ENCODE data around the gene HPS1.
A peak's percentile ranks its signal among the peaks of the same experiment; 100 is the strongest.

The HPS1 gene

DNA sequence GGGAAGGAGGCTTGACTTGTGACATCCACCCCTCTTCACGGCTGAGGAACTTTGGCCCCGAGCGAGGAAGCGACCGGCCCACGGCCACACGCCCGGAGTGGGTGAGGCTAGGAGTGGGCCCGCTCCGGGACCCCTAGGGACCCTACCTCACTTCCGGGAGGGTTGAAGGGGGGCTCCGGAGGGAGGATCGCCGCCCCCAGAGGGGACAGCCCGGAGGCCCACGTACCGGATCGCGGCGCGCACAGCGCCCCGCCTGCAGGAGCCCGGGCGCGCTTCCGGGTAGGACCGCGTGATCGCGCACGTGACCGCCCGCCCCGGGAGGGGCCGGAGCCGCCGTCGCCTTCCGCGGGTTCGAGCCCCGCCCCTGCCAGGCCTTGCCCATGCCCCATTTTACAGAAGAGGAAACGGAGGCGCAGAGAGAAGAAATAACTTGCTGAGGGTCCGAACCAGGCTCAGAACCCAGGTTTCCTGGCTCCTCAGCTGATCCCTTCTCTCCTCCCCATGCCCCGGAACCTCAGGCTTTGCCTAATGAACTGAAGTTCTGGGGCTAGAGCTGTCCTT, at the start of gene HPS1:
Gene HPS1 (minus strand): TSS at position 275 of the 561 bp plus-strand sequence. CDS start 3,695 bp downstream, outside the sequence.
- peak; percentile 63 for DNase-seq (ENCODE audit: low spot score)

DNA sequence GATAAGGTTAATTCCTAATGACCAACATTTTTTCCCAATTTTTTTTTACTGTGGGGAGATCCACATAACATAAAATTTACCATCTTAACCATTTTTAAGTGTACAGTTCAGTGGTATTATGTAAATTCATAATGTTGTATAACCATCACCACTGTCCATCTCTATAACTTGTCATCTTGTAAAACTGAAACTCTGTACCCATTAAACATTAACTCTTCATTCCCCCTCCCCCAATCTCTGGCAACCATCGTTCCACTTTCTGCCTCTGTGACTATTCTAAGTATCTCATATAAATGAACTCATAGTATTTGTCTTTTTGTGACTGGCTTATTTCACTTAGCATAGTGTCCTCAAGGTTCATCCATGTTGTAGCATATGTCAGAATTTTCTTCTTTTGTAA, 46.0 kb upstream of the HPS1 start:
- no peak for DNase-seq (ENCODE audit: low spot score)

DNA sequence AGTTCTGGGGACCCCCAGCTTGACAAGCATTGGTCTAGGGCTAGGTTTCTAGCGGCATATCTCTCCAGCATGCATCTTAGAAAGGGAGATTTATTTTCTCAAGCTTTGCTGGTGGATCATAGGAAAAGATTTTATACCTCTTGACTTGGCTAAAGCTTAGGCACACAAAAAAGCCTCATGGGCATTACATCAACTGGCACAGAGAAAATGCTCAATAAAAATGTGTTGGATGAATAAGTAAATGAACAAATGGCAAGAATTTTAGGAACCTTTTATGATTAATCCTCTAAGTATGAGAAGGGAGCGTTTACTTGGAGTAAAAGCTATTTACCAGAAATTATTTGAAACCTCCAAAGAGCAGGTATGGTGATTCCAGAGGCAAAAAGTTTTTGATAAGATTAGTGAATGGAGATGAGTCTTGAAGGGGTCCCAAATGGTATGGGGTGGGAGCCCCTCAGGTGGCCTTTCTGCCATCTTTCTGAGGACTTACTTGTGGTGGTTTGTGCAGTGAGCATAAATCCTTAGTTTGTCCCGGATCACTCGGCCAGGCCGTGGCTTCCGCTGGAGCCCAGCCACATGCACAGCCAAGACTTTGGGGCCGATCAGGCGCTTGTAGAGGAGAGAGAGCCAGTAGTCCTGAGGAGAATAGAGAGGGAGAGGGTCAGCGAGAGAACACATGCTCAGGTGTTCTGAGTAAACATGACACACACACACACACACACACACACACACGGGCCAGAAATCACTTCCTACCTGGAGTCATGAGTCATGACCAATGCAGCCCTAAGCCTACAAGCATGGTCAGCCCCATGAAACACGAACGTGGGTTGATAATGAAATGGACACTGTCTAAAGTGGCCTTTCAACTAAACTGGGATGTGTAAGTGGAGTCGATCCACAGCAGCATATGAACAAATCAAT, 43.1 kb upstream of the HPS1 start:
- DNase-seq (ENCODE audit: low spot score), result no peak

DNA sequence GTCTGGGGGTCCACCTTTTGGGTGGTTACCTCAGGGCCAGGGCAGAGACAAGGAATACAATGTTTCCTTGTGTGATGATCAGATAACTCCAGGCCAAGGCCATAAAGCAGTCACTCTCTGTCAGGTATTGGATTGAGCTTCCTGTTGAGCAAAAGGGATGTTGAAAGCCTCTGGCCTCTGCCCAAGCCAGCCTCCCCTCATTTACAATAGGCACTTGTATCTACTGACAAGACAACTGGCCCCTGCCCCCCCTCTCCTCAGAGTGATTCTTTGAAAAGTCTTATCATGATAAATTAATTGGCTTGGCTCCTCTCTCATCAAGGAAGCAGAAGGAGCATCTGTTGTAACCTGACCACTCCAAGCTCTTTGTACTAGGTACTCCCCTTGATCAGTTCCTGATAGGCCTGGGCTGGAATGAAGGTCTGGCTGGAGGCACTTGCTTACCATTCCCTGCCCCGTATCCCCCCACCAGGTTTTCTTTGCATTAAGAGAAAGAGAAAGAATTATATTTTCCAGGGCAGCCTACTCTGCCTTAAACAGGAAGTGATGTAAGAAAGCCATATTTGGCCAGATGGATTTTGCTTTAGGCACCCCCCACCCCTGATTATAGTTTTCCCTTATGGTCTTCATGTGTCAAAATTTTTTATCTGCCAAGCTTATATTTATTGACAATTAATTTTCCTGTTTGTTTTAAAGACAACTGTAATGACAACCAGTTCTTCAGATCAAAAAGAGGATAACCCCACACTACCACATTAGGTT, 42.1 kb upstream of the HPS1 start:
- DNase-seq (ENCODE audit: low spot score), result peak; percentile 83

DNA sequence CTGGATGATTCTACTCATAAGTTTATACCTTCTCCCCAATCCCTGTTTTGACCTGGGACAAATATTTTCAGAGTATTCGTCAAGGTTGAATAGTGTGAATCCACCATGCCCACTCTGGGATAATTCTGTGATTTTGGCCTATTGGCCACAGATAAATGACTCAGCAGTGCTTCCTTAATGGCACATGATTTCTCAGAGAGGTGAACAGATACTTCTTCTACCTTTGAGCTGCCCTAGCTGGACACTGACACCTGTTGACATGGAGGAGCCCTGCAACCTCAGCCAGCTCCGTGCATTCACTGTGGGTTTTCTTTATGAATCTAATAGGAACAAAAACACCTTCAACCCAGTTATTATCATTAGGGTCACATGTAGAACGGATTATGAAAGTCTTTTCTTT, 40.9 kb upstream of the HPS1 start:
- no peak for DNase-seq (ENCODE audit: low spot score)

DNA sequence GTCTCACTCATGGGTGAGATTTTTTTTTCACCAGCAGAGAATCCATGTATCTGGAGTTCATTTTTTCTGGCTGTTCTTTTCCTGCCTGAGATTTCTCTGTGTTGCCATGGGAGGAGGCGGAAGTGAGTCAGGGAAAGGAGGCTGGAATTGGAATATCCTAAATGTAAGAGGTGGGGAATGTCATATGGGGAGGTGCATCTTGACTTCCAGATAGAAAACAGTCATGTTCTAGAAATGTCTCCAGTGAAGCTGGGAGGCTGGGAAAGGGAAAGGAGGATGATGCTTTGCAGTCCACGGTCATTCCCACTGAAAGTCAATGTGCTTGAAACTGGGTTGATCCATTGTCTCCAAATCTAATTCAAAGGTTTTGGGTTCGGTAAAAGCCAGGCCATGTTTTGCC, 39.7 kb upstream of the HPS1 start:
- DNase-seq (ENCODE audit: low spot score), result no peak

DNA sequence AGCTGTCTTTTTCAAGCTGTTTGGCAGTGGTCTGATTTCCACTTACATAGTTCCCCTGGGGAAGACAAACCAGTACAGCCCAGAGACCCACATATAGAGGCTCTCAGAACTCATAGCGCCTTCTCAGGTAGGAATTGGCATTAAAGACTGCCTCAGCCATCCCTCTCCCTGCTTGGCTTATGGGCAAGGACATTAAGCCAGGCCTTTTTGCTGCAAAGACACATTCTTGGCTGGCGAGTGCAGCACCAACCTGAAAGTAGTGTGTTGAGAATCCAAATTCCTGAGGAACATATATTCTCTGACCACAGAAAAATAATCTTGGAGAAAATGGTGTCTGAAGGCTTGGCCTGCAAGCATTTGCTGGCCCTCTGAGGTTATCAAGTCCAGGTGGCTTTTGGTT, 39.2 kb upstream of the HPS1 start:
- no peak for DNase-seq (ENCODE audit: low spot score)

DNA sequence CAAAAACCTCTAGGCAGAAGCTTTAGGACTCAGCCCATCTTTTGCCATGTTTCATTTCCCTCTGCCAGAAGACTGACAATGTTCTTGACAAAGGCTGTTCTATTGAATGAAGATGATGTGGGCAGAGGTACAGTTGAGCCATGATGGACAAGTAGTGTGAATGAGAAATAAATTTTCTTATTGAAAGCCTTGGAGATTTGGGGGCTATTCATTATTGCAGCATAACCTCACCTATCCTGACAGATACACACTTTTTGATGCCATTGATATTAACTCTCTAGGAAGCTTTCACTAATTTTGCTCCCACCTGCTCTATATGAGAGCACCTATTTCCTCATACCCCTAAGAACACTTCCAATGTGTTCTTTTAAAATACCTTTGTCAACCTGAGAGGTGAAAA, 36.9 kb upstream of the HPS1 start:
- no peak for DNase-seq (ENCODE audit: low spot score)

DNA sequence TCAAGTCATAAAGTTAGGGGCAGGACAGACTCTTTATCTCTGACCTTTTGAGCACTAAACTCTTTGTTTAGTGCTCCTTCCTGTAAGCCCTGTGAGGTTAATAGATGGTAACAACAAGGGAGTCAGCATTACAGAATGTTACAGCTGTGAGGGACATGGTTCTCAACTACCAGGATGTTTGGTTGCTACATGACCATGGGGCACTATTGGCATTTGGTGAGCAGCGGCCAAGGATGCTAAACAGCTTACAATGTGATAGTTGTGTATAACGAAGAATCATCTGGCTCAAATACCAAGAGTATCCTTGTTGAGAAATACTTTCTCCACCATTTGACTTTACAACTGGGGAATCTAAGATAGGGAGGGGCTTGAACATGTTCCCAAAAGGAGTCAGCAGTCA, 35.4 kb upstream of the HPS1 start:
- DNase-seq (ENCODE audit: low spot score), result no peak

DNA sequence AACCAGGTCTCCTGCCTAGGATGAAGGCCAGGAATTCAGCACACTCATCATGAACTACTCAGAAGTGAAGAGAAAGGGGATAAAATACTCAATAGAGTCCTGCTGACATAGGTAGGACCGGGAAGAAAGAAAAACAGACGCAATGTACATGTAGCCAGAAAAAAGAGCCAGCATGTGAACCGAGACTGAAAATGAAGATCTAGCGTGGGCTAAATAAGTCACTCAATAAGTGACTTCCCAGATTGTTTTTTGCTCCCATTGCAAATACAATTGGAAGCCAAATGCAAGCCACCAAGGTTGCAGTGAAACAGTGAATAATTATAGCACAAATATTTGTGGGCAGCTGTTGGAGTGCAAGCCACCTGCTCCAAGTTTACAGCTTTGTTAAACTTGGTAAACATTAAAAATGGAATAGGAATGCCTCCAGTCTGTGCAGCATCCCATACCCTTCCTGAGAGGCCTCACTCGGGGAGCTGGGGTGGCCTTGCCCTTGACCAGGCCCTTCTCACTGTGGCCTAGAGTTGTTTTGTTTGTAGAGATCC, 34.7 kb upstream of the HPS1 start:
- DNase-seq (ENCODE audit: low spot score), result no peak

DNA sequence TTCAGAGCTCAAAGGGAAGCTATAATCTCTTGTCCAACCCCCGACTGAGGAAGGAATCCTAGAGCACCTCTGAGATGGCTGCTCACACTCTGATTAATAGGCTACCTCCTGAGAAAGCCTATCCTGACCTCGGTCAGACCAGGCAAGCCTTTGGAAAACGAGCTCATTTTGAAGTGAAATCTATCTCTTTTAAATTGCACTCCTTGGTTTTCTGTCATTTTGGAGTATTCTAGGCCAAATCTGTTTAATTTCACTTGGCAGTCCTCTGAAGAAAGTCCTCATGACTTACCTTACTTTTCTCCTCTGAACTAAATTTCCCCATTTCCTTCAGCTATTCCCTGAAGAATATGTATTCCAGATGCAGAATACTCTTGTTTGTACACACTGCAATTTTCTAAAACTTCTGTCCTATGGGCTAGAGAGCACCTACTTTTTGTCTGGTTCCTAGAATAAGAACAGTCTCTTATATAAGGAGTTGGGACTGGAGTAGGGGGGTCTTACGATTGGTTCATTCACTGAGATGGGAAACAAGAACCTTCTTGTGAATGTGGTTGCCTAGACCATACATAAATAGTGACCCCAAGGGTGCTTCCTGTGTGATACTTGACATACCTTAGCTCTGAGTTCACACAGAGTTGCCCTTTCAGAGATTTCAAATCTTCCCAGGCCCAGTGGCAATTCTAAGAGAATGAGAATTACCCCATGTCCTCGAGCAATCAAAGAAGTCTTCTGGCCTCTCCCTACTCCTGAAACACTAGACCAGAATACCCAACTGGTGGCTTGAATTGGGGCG, 31.9 kb upstream of the HPS1 start:
- DNase-seq (ENCODE audit: low spot score), result peak; percentile 75

DNA sequence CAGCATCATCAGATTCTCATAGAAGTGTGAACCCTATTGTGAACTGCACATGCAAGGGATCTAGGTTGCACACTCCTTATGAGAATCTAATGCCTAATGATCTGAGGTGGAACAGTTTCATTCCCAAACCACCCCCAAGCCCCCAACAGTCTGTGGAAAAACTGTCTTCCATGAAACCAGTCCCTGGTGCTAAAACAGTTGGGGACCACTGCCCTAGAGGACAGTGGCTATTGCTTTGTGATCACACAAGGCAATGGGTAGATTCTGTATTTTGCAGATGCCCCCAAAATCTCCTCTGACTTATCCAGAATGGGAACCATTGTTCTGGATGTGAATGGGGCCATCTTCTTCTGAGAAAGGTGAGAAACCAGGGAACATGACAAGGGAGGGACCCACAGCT, 31.1 kb upstream of the HPS1 start:
- no peak for DNase-seq (ENCODE audit: low spot score)

DNA sequence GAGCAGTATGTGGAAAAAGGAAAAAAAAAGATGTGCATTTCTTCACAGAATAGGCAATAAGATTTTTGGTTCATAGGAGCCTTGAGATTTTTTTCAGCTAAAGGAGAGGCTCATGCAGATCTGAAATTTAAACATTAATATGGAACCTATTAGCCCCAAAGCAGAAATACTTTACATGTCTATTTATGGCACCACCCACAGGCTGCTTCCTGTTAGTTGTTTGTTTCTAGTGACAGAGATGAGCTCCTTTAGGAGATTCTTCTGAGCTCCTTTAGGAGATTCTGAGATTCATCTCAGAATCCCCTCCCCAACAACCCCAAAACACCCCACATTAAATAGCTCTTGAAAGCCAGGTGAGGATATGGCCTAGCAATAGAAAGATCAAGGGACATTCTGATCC, 27.9 kb upstream of the HPS1 start:
- no peak for DNase-seq (ENCODE audit: low spot score)

DNA sequence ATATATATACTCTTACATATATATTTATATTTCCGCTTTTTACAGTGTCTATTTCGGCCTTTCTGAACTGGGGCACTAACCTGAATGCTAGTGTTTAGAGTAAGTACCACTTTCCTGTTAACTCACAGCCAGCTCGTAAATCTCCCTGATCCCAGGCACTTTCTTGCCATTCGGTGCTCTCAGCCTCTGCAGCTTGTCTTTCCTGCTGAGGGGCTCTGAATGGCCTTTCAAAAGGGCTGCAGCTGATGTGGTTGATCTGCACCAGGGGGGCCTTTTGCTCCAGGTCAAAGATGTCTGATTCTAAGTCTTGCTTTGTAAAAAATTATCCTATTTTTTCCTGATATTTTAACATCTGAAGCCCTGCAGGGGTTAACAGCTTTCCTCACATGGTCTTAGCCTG, 25.5 kb upstream of the HPS1 start:
- no peak for DNase-seq (ENCODE audit: low spot score)

DNA sequence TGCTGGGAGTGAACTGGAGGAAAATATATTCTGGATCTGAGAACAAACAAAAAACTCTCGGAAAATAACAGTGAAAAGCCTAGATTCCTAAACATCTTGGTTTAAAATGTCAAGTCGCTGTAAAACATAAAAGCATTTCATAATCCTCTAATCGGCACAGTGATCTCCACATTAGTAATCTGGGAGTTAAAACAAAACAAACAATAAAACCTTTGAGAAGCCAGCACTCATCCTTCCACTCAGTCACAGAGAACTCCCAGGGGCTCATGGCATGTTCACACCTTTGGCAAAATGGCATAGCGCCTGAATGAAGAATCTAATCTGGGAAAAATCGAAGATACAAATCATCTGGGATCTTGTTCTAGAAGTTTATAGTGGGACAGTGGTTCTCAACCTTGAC, 24.1 kb upstream of the HPS1 start:
- peak; percentile 57 for DNase-seq (ENCODE audit: low spot score)

DNA sequence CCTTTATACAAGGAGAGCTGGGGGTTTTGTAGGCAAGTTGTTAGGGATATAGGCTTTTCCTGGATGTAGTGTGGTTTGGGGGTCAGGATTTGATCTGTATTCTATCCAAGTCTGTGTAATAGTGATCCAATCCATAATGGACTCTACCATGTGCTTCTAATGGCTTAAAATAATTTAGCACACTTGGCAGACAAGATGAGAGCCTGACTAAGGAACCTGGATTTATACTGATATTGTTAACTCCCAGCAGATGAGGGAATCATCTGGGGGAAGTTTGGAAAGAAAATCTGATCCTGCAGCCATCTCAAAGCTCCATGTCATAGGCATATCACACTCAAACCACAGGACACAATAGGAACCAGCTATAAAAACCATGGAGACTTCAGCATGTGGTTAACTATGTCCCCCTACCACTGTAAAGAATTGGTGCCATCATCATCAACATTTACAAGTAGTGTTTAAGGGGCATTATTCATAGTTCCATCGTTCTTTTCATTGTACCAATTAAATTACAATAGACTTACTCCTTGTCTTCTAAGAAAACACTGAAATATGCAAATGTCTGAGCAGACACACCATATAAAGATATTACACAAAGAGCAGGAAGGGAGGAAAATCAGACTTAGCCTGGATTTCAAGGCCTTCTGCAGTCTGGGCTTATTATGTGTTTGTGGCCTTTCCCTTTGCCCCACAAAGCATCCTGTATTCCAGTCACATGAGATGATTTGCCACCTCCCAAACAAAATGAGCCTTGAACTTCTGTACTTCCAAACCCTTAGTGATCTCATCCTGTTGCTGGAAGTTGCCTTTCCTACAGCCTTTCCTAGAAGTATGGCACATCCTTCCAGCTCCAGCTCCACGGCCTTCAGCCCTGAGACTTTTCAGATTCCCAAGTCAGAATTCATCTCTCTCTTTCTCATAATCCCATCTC, 22.5 kb upstream of the HPS1 start:
- DNase-seq (ENCODE audit: low spot score), result no peak

DNA sequence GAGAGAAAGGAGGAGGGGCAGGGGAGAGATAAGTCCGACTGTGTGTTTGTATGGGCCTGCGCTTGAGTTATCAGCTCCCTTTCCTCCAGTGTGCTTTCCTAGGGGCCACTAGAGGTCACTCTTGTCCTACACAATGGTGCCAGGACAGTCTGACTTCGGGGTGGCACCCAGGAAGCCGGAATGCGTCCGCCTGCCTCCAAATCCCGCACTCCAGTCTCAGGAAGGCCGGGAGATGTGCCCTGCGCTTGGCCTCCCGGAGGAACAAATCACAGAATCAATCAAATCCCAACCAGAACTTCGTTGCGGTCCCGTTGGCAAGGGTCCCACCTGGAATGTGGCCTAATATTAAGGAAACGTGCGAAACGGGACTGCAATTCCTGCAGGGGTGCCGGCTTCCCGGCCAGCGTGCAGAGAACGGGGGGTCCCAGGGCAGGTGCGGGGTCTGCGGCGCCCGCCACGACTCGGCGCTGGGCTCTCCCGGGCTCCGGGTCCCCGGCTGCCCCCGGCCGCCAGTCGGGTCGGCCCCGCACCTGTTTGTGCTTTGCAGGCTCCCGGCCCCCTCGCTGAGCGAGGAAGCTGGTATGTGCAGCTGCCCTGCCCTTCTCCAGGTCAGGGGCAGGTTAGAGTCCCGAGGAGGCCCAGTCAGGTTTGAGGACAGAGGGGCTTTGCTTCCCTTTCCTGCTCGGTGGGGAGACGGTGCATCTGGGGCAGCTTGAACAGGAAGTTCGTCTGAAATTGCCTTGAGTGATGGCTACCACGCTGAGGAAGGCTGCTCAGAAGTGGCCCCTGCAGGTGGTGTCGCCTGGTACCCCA, 21.0 kb upstream of the HPS1 start:
- DNase-seq (ENCODE audit: low spot score), result peak; percentile 76

DNA sequence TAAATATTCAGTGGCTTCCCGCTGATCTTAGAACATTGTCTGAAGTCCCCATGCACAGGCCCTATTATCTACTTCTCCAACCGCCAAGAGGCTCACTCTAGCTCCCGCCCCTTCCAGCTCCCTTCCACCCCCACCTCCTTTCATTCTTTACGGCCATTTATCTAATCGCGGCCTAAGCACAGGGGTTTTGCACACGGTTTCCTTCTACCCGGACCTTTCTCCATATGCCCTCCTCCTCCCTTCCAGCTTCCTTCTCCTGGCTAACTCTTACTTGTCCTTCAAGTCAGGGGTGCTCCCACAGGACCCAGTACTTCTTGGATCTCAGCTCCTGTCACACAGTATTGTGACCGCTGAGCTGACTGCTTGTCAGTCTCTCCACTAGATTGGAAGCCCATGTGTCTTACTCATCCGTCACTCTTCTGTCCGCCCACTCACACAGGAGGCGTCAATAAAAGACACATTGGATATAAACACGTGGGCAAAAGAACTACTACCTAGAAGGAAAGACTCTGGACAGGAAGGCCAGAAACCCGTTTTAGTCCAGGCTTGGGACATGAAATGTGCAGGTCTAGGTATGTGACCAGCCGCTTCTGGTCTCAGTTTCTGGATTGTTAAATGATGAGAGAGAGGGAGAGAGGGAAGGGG, 20.2 kb upstream of the HPS1 start:
- DNase-seq (ENCODE audit: low spot score), result no peak

DNA sequence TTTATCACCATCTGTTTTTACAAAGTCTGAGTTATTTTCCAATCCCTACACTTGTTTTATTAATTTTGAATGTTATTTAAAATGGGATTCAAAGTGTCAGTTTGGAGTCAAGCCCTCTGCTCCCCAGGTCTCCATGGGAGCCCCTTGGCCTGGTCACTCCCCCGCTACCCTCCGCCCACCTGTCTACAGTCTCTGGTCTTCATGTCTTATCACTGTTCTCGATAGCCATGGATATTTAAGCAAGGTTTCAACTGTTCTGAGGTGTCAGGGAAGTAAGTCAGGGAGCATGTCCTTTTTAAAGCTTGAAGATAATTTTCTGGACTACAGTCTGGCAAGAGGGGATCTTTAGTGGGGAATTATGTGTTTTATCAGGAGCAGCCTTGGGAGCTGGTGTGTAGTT, 19.1 kb upstream of the HPS1 start:
- DNase-seq (ENCODE audit: low spot score), result no peak
